HCT116 (cell line): Measurements from ENCODE around the gene PDE10A. TPM values are rescaled to one million over a fixed set of nuclear protein-coding genes. Genes with fewer than 3 reads are reported as not detected.

Experiments
- ATAC-seq: fragments of 200-7000 bp; cut with Tn5 transposase; 2 replicates; pipeline ENCODE4 v1.9.1; 2020; ENCODE audit warnings: mild to moderate bottlenecking, moderate library complexity
- BruUV-seq: library from RNA; stranded (reverse); fragments of 400-500 nt; replicated peaks from 2 replicates; lab custom pipeline; 2021; lab: Mats Ljungman, UMichigan
- CTCF ChIA-PET: fragments of 300-600 bp; sonication (Branson Sonifier 250); formaldehyde crosslinking; loops from one replicate; lab custom pipeline; 2021; ENCODE audit warnings: antibody characterized with exemption; lab: Charles Lee
- POLR2A ChIA-PET: fragments of 300-600, 350-600 bp; sonication (Branson Sonifier 250); formaldehyde crosslinking; loops from one replicate; lab custom pipeline; 2021; ENCODE audit warnings: antibody characterized with exemption; lab: Charles Lee
- RAD21 ChIA-PET, 2 experiments: fragments of 300-600 bp; sonication (Branson Sonifier 250); formaldehyde crosslinking; loops; one replicate each; lab custom pipeline; 2023; ENCODE audit warnings: low total read pairs in 2 of 2; ENCODE audit not compliant: uncharacterized antibody in 2 of 2, unreplicated experiment in 2 of 2, low non-redundant PET in 1 of 2; lab: Charles Lee
- DNase-seq: peaks from one replicate; pipeline ENCODE4 v3.0.0-alpha.2; 2010; ENCODE audit warnings: low read depth, low spot score
- H2AFZ ChIP-seq: fragments of 200-600 bp; shearing (Covaris generic), sonication (generic); 2 replicates; pipeline ENCODE4 v1.6.1; 2017; ENCODE audit warnings: low read depth, mixed run types, mixed read lengths, antibody characterized with exemption, low read length; ENCODE audit not compliant: poor library complexity, severe bottlenecking
- H3K27ac ChIP-seq: 2 replicates; pipeline ENCODE4 v1.5.1; 2012; ENCODE audit warnings: low read depth, low read length
- H3K27me3 ChIP-seq: fragments of 200-600 bp; sonication (generic); 2 replicates; pipeline ENCODE4 v1.6.1; 2016; ENCODE audit warnings: mixed run types, low read length, mixed read lengths; ENCODE audit not compliant: insufficient read depth
- H3K36me3 ChIP-seq, 2 experiments: fragments of 200-500 bp in 1 of 2; fragments of 200-600 bp in 1 of 2; sonication (Bioruptor generic) in 1 of 2; sonication (generic) in 1 of 2; 2 replicates each; pipeline versions ENCODE4 v1.5.1 to v1.6.1; 2014 to 2016; ENCODE audit warnings: low read length in 2 of 2, inconsistent platforms in 1 of 2, mixed read lengths in 1 of 2, mixed run types in 1 of 2; ENCODE audit not compliant: insufficient read depth in 2 of 2, control insufficient read depth in 1 of 2
- H3K4me1 ChIP-seq, 2 experiments: fragments of 200-600 bp in 1 of 2; sonication (generic) in 1 of 2; 2 replicates each; pipeline versions ENCODE4 v1.5.1 to v1.6.1; 2012 to 2017; ENCODE audit warnings: low read length in 2 of 2, inconsistent platforms in 1 of 2, mild to moderate bottlenecking in 1 of 2, mixed read lengths in 1 of 2, mixed run types in 1 of 2, moderate library complexity in 1 of 2; ENCODE audit not compliant: insufficient read depth in 2 of 2, control insufficient read depth in 1 of 2
- H3K4me2 ChIP-seq: fragments of 200-600 bp; sonication (generic); 2 replicates; pipeline ENCODE4 v1.6.1; 2017; ENCODE audit warnings: mixed run types, low read length, mixed read lengths
- H3K4me3 ChIP-seq, 2 experiments: fragments of 200-600 bp in 1 of 2; sonication (generic) in 1 of 2; replicated peaks in 1 of 2; 2 replicates each; pipeline ENCODE4 v1.5.1; 2011 to 2016; ENCODE audit warnings: low read length in 2 of 2, control low read depth in 1 of 2, low read depth in 1 of 2, mild to moderate bottlenecking in 1 of 2, mixed read lengths in 1 of 2, mixed run types in 1 of 2
- H3K79me2 ChIP-seq: fragments of 200-600 bp; sonication (generic); 2 replicates; pipeline ENCODE4 v1.6.1; 2017; ENCODE audit warnings: mild to moderate bottlenecking, mixed run types, low read length, moderate library complexity, mixed read lengths; ENCODE audit not compliant: insufficient read depth
- H3K9ac ChIP-seq: fragments of 200-600 bp; sonication (generic); 2 replicates; pipeline ENCODE4 v1.6.1; 2016; ENCODE audit warnings: low read length, mixed read lengths
- H3K9me2 ChIP-seq: fragments of 200-600 bp; sonication (generic), shearing (Covaris generic); 2 replicates; pipeline ENCODE4 v1.6.1; 2017; ENCODE audit warnings: mixed run types, mild to moderate bottlenecking, moderate library complexity; ENCODE audit not compliant: insufficient read depth
- H3K9me3 ChIP-seq, 2 experiments: fragments of 200-500 bp in 1 of 2; fragments of 200-600 bp in 1 of 2; sonication (Bioruptor generic) in 1 of 2; sonication (generic) in 1 of 2; 2 replicates each; pipeline ENCODE4 v1.6.1; 2014 to 2017; ENCODE audit warnings: low read length in 2 of 2, mixed read lengths in 2 of 2, inconsistent platforms in 1 of 2, low read depth in 1 of 2, mild to moderate bottlenecking in 1 of 2, mixed run types in 1 of 2, moderate library complexity in 1 of 2; ENCODE audit not compliant: control insufficient read depth in 1 of 2, insufficient read depth in 1 of 2
- H4K20me1 ChIP-seq: fragments of 200-600 bp; sonication (generic), shearing (Covaris generic); 2 replicates; pipeline ENCODE4 v1.6.1; 2017; ENCODE audit warnings: mixed run types, mild to moderate bottlenecking, moderate library complexity; ENCODE audit not compliant: insufficient read depth
- ATF3 ChIP-seq: IDR thresholded peaks from 2 replicates; pipeline ENCODE4 v1.6.1; 2012
- CBX3 ChIP-seq: IDR thresholded peaks from 2 replicates; pipeline ENCODE4 v1.6.1; 2012; ENCODE audit warnings: low read depth
- CEBPB ChIP-seq: IDR thresholded peaks from 2 replicates; pipeline ENCODE4 v1.6.1; 2012; ENCODE audit warnings: low read depth
- CTCF ChIP-seq, 3 experiments: fragments of 200-600 bp in 1 of 3; sonication (generic) in 1 of 3; IDR thresholded peaks in 2 of 3; conservative IDR thresholded peaks in 1 of 3; 2 replicates each; pipeline ENCODE4 v1.5.1; 2012 to 2017; ENCODE audit warnings: low read depth in 2 of 3, low read length in 2 of 3, antibody characterized with exemption in 1 of 3, borderline replicate concordance in 1 of 3, control low read depth in 1 of 3, mild to moderate bottlenecking in 1 of 3, mixed read lengths in 1 of 3, mixed run types in 1 of 3, moderate library complexity in 1 of 3; ENCODE audit not compliant: insufficient read depth in 1 of 3
- EGR1 ChIP-seq: IDR thresholded peaks from 2 replicates; pipeline ENCODE4 v1.6.1; 2012; ENCODE audit warnings: low read depth
- ELF1 ChIP-seq: IDR thresholded peaks from 2 replicates; pipeline ENCODE4 v1.6.1; 2012; ENCODE audit warnings: low read depth, borderline replicate concordance
- EZH2 ChIP-seq: fragments of 200-600 bp; sonication (generic); IDR thresholded peaks from 2 replicates; pipeline ENCODE4 v1.6.1; 2017; ENCODE audit warnings: antibody characterized with exemption, mixed run types
- EZH2phosphoT487 ChIP-seq: fragments of 200-600 bp; IDR thresholded peaks from 2 replicates; pipeline ENCODE4 v1.6.1; 2018; ENCODE audit warnings: antibody characterized with exemption, borderline replicate concordance
- FOSL1 ChIP-seq: IDR thresholded peaks from 2 replicates; pipeline ENCODE4 v1.6.1; 2012; ENCODE audit warnings: low read depth
- JUND ChIP-seq: IDR thresholded peaks from 2 replicates; pipeline ENCODE4 v1.6.1; 2012
- MAX ChIP-seq: IDR thresholded peaks from 2 replicates; pipeline ENCODE4 v1.6.1; 2012
- POLR2A ChIP-seq: IDR thresholded peaks from 2 replicates; pipeline ENCODE4 v1.7.0; 2011; ENCODE audit warnings: borderline replicate concordance; ENCODE audit not compliant: insufficient read depth, insufficient read length; ENCODE audit errors: extremely low read depth
- POLR2AphosphoS5 ChIP-seq: IDR thresholded peaks from 2 replicates; pipeline ENCODE4 v1.6.1; 2011; ENCODE audit warnings: mild to moderate bottlenecking, low read depth, low read length, moderate library complexity
- REST ChIP-seq: IDR thresholded peaks from 2 replicates; pipeline ENCODE4 v1.6.1; 2012; ENCODE audit warnings: low read depth
- SP1 ChIP-seq: IDR thresholded peaks from 2 replicates; pipeline ENCODE4 v1.6.1; 2012; ENCODE audit warnings: low read depth
- SRF ChIP-seq: IDR thresholded peaks from 2 replicates; pipeline ENCODE4 v1.6.1; 2012; ENCODE audit warnings: low read depth
- YY1 ChIP-seq: IDR thresholded peaks from 2 replicates; pipeline ENCODE4 v1.6.1; 2011; ENCODE audit warnings: low read length, low read depth, moderate library complexity, mild to moderate bottlenecking; ENCODE audit not compliant: insufficient replicate concordance; ENCODE audit errors: extremely low read depth
- ZBTB33 ChIP-seq: IDR thresholded peaks from 2 replicates; pipeline ENCODE4 v1.6.1; 2011; ENCODE audit warnings: mild to moderate bottlenecking, low read length, moderate library complexity; ENCODE audit not compliant: insufficient replicate concordance; ENCODE audit errors: extremely low read depth
- ZFX ChIP-seq: fragments of 450-650 bp; IDR thresholded peaks from 2 replicates; pipeline ENCODE4 v1.6.1; 2017
- ZNF274 ChIP-seq: fragments of 200-500 bp; sonication (Bioruptor generic); IDR thresholded peaks from 2 replicates; pipeline ENCODE4 v1.6.1; 2014; ENCODE audit warnings: mild to moderate bottlenecking, low read depth, low read length, inconsistent platforms
- intact Hi-C: fragments of 100-400 bp; cut with micrococcal nuclease; formaldehyde crosslinking; loops from 2 replicates; pipeline ENCODE4 v1.10.0; 2022
- total RNA-seq: library from RNA; stranded (reverse); gene quantifications from one replicate; pipeline ENCODE4 v1.2.1, GENCODE V29; 2021; ENCODE audit not compliant: unreplicated experiment

The PDE10A gene
- total RNA-seq, 1 experiment from 2014 or later: 0.37 TPM

GRCh38 chr6:165443462-165443861, 219.6 kb downstream of the PDE10A start:
- Histone ChIP-seq H2AFZ (no peak overlapping the region), H3K27me3 (no peaks in the 10 kb centered on the region), H3K27ac (no peak overlapping the region), H3K4me1 (no peaks in the 10 kb centered on the region), H3K4me3 (no peak overlapping the region), H3K9ac (no peak overlapping the region), H3K4me2 (no peak overlapping the region), H3K36me3 (no peaks in the 10 kb centered on the region), H3K9me2 (no peaks in the 10 kb centered on the region), H3K9me3 (no peaks in the 10 kb centered on the region; a peak in 1 of 4 replicates), H4K20me1 (no peaks in the 10 kb centered on the region), H3K79me2 (no peaks in the 10 kb centered on the region)
- no TSS peak for BruUV-seq
- DNase-seq (no peak), ATAC-seq (no peak)
- ChIA-PET RAD21 (no interaction called here), POLR2A (no interaction called here), CTCF (no interaction called here)
- no peak for TF ChIP-seq FOSL1
- no peak for TF ChIP-seq CTCF (IDR thresholded peaks at IDR 0.05 in 2 of 3, conservative IDR thresholded peaks at IDR 0.05 in 1 of 3; ENCODE audit: borderline replicate concordance in 1 of 3, insufficient read depth in 1 of 3, low read depth in 2 of 3, low read length in 2 of 3)
- no peak for TF ChIP-seq EZH2
- TF ChIP-seq YY1: no peak
- TF ChIP-seq POLR2AphosphoS5: no peak
- no peak for TF ChIP-seq CBX3
- TF ChIP-seq ZBTB33: no peak
- TF ChIP-seq ATF3: no peak
- TF ChIP-seq SP1: no peak
- no peak for TF ChIP-seq ZFX
- TF ChIP-seq EGR1: no peak
- TF ChIP-seq EZH2phosphoT487: no peak
- TF ChIP-seq REST: no peak
- TF ChIP-seq ELF1: no peak
- TF ChIP-seq SRF: no peak
- no peak for TF ChIP-seq POLR2A
- TF ChIP-seq ZNF274: no peak
- no peak for TF ChIP-seq MAX
- no peak for TF ChIP-seq JUND
- no peak for TF ChIP-seq CEBPB
- intact Hi-C loops: loop anchor here (5.0 kb wide), 1 partner anchor 284 kb away; no protein-coding TSS in a partner anchor
